Measurements from ENCODE around the gene RPL32. TPM values are rescaled to one million over a fixed set of nuclear protein-coding genes. Genes with fewer than 3 reads are reported as not detected.

The RPL32 gene
- total and polyA plus RNA-seq, 2 experiments from 2014 or later: 666 to 897 TPM

DNA sequence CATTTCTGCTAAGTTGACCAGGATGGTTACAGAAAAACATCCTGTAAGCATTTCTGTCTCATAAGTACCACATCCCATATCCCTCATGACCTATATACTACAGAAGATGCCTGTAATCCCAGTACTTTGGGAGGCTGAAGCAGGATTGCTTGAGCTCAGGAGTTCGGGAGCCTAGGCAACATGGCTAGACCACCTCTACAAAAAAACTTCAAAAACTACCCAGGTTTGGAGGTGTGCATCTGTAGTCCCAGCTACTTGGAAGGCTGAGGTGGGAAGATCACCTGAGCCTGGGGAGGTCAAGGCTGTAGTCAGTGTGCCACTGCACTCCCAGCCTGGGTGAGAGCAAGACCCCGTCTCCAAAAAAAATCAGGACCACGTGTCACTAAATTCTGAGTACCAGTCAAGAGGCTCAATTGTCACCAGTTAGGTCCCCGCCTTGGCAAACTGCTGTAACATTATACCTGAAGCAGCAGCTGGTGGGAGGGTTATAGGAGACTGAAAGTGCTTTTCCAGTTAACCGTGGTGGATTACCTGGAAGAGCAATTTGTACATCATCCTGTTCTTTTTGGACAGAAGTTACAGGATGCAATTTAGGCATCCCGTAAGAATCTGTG is 6.2 kb downstream of the RPL32 start:
- H3K9me2 ChIP-seq (replicated peaks; ENCODE audit: insufficient read depth): no peaks in the 10 kb centered on the region
- no peak overlapping the region for H3K4me2 ChIP-seq
- H3K36me3 ChIP-seq (replicated peaks; ENCODE audit: insufficient read depth, low read depth): peaks cover 5% of the 10 kb centered on the region
- TF ChIP-seq, protein P1, sequence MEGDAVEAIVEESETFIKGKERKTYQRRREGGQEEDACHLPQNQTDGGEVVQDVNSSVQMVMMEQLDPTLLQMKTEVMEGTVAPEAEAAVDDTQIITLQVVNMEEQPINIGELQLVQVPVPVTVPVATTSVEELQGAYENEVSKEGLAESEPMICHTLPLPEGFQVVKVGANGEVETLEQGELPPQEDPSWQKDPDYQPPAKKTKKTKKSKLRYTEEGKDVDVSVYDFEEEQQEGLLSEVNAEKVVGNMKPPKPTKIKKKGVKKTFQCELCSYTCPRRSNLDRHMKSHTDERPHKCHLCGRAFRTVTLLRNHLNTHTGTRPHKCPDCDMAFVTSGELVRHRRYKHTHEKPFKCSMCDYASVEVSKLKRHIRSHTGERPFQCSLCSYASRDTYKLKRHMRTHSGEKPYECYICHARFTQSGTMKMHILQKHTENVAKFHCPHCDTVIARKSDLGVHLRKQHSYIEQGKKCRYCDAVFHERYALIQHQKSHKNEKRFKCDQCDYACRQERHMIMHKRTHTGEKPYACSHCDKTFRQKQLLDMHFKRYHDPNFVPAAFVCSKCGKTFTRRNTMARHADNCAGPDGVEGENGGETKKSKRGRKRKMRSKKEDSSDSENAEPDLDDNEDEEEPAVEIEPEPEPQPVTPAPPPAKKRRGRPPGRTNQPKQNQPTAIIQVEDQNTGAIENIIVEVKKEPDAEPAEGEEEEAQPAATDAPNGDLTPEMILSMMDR (IDR thresholded peaks at IDR 0.05; ENCODE audit: poor library complexity): no peak
- no peak for TF ChIP-seq EZH2 (IDR thresholded peaks at IDR 0.05; ENCODE audit: borderline replicate concordance)
- TF ChIP-seq EZH2phosphoT487 (IDR thresholded peaks at IDR 0.05; ENCODE audit: low read depth, severe bottlenecking, unreplicated experiment): no peak
- H3K4me3 ChIP-seq: no peak overlapping the region
- peaks cover 32% of the 10 kb centered on the region for H3K79me2 ChIP-seq
- H3K4me1 ChIP-seq (ENCODE audit: insufficient read depth): peaks cover 13% of the 10 kb centered on the region
- no peaks in the 10 kb centered on the region for H3K9me3 ChIP-seq (ENCODE audit: low read depth)
- no peak overlapping the region for H3K27ac ChIP-seq
- H2AFZ ChIP-seq: no peak overlapping the region
- no peak for DNase-seq (ENCODE audit: low spot score)
- peaks cover 53% of the 10 kb centered on the region for H4K20me1 ChIP-seq (ENCODE audit: insufficient read depth, poor library complexity, severe bottlenecking)
- H3K27me3 ChIP-seq: no peaks in the 10 kb centered on the region
- WGBS (ENCODE audit: low lambda C conversion rate, missing lambda C conversion rate): 96% methylated on average over 6 of the region's 6 CpGs

DNA sequence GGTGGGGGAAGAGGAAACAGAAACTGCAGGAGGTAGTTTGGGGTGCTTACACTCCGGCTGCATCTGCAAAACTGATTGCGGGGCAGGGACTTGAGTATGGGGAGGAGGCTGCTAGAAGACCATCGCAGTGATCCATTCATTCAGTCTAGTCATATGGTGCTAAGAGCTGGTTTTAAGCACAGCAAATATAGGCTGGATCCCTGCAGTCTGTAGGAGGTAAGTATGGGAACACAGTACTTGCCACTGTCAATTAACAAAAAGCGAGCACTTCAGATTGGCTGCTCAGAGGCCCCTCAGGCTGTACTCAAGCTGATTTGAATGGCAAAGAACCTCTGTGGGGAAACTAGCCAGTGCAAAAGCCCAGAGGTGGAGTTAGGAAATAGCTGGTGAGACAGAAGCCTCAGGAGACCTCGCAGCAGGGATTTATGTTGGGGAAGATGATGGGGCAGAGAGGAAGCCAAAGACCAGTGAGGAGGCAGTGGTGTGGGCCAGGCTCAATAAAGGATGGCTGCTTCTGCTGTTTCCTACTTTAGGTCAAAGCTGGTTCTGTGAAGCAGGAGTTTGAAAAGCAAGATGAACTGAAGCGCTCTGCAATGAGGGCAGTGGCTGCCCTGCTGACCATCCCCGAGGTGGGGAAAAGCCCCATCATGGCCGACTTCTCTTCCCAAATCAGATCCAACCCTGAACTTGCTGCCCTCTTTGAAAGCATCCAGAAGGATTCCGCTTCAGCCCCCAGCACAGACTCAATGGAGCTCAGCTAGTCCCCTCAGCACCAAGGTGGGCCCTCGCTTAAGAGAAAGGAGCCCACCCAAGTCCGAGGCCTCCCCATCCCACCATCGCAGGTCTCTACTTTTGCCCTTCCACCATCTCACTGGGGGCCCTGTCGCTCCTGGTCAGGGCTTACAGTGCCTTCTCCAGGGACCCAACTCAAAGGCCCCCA is 7.9 kb downstream of the RPL32 start:
- DNase-seq (ENCODE audit: low spot score): no peak
- no peak overlapping the region for H3K4me2 ChIP-seq
- peaks cover 36% of the 10 kb centered on the region for H4K20me1 ChIP-seq (ENCODE audit: insufficient read depth, poor library complexity, severe bottlenecking)
- no peak for TF ChIP-seq EZH2phosphoT487 (IDR thresholded peaks at IDR 0.05; ENCODE audit: low read depth, severe bottlenecking, unreplicated experiment)
- no peak for TF ChIP-seq EZH2 (IDR thresholded peaks at IDR 0.05; ENCODE audit: borderline replicate concordance)
- TF ChIP-seq, protein P1 (IDR thresholded peaks at IDR 0.05; ENCODE audit: poor library complexity): no peak
- no peak overlapping the region for H3K4me3 ChIP-seq
- no peaks in the 10 kb centered on the region for H3K27me3 ChIP-seq
- peaks cover 15% of the 10 kb centered on the region for H3K79me2 ChIP-seq
- H2AFZ ChIP-seq: no peak overlapping the region
- no peaks in the 10 kb centered on the region for H3K9me2 ChIP-seq (replicated peaks; ENCODE audit: insufficient read depth)
- WGBS (ENCODE audit: low lambda C conversion rate, missing lambda C conversion rate): 87% methylated on average over 13 of the region's 13 CpGs
- H3K27ac ChIP-seq: no peak overlapping the region
- H3K36me3 ChIP-seq (replicated peaks; ENCODE audit: insufficient read depth, low read depth): peaks cover 5% of the 10 kb centered on the region
- no peaks in the 10 kb centered on the region for H3K9me3 ChIP-seq (ENCODE audit: low read depth)
- peaks cover 4% of the 10 kb centered on the region for H3K4me1 ChIP-seq (ENCODE audit: insufficient read depth)

DNA sequence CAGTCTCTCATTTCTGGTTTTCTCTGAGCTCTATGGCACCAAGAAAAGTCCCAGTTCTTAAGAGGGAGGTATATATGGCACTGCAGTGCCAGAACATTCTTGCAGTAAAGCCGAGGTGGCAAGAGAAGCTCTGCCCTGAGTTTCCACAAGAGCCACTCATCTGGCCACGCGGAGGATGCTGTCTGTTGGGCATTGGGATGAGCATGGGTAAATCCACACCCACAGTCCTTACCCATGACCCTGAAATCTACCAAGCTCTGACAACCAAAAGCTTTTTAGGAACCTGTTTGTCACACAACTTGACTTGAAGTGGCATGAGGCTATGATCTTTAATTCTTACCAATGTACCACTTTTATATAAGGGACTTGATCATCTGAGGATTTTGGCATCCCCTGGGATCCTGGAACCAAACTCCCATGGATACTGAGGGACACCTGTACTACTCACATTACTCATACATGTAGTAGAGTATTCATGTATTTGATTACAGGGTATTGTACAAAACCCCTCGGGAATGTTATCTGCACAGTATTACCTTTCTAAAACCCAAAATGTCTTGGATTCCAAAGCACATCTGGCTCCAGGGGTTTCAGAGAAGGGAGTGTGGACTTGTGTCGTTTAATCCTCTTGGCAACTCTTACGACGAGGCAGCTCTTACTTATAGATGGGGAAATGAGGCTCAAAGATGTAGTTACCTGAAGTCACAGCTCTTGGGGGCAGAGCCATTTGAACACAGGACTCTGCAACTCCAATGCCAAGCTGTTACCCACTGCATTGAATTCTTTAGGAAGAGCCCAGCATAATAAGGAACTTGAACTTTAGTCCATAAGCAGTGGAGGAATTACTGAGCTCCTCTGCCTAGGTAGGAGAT is 8.8 kb downstream of the RPL32 start:
- no peak overlapping the region for H2AFZ ChIP-seq
- peaks cover 6% of the 10 kb centered on the region for H3K79me2 ChIP-seq
- no peak overlapping the region for H3K4me3 ChIP-seq
- no peak for DNase-seq (ENCODE audit: low spot score)
- 85% methylated on average over 7 of the region's 7 CpGs for WGBS (ENCODE audit: low lambda C conversion rate, missing lambda C conversion rate)
- no peak for TF ChIP-seq EZH2 (IDR thresholded peaks at IDR 0.05; ENCODE audit: borderline replicate concordance)
- TF ChIP-seq, protein P1 (IDR thresholded peaks at IDR 0.05; ENCODE audit: poor library complexity): no peak
- no peak for TF ChIP-seq EZH2phosphoT487 (IDR thresholded peaks at IDR 0.05; ENCODE audit: low read depth, severe bottlenecking, unreplicated experiment)
- peaks cover under 1% of the 10 kb centered on the region for H3K4me1 ChIP-seq (ENCODE audit: insufficient read depth)
- peaks cover 2% of the 10 kb centered on the region for H3K36me3 ChIP-seq (replicated peaks; ENCODE audit: insufficient read depth, low read depth)
- no peaks in the 10 kb centered on the region for H3K27me3 ChIP-seq
- no peaks in the 10 kb centered on the region for H3K9me2 ChIP-seq (replicated peaks; ENCODE audit: insufficient read depth)
- no peak overlapping the region for H3K27ac ChIP-seq
- H3K9me3 ChIP-seq (ENCODE audit: low read depth): no peaks in the 10 kb centered on the region
- peaks cover 27% of the 10 kb centered on the region for H4K20me1 ChIP-seq (ENCODE audit: insufficient read depth, poor library complexity, severe bottlenecking)
- no peak overlapping the region for H3K4me2 ChIP-seq

All from hepatocyte (in vitro differentiated cells).